GM23248 (cell line): Measurements from ENCODE around the gene KIAA0586. TPM values are rescaled to one million over a fixed set of nuclear protein-coding genes. Genes with fewer than 3 reads are reported as not detected.

Source experiments
- DNase-seq: peaks from one replicate; pipeline ENCODE4 v3.0.0-alpha.2; 2015
- H2AFZ ChIP-seq: fragments of 200-600 bp; sonication (generic); 2 replicates; pipeline ENCODE4 v1.6.1; 2016; ENCODE audit warnings: antibody characterized with exemption
- H3F3A ChIP-seq: fragments of 200-600 bp; sonication (generic); 2 replicates; pipeline ENCODE4 v1.6.1; 2016; ENCODE audit warnings: mild to moderate bottlenecking, antibody characterized with exemption, mixed run types; ENCODE audit not compliant: insufficient read depth
- H3K27ac ChIP-seq: fragments of 200-600 bp; sonication (generic); 2 replicates; pipeline ENCODE4 v1.5.1; 2016; ENCODE audit warnings: mild to moderate bottlenecking
- H3K27me3 ChIP-seq: fragments of 200-600 bp; sonication (generic); replicated peaks from 2 replicates; pipeline ENCODE4 v1.6.1; 2016; ENCODE audit warnings: mild to moderate bottlenecking; ENCODE audit not compliant: insufficient read depth
- H3K36me3 ChIP-seq: fragments of 200-600 bp; sonication (generic); 2 replicates; pipeline ENCODE4 v1.6.1; 2016; ENCODE audit warnings: low read depth, mild to moderate bottlenecking
- H3K4me1 ChIP-seq: fragments of 200-600 bp; sonication (generic); 2 replicates; pipeline ENCODE4 v1.6.1; 2016; ENCODE audit warnings: mild to moderate bottlenecking; ENCODE audit not compliant: insufficient read depth
- H3K4me2 ChIP-seq: fragments of 200-600 bp; sonication (generic); one replicate; pipeline ENCODE4 v1.6.1; 2016; ENCODE audit warnings: mild to moderate bottlenecking; ENCODE audit not compliant: unreplicated experiment
- H3K4me3 ChIP-seq: fragments of 200-600 bp; sonication (generic); 2 replicates; pipeline ENCODE4 v1.5.1; 2016; ENCODE audit warnings: mild to moderate bottlenecking
- H3K79me2 ChIP-seq: fragments of 200-600 bp; sonication (generic); 2 replicates; pipeline ENCODE4 v1.6.1; 2016; ENCODE audit warnings: mild to moderate bottlenecking; ENCODE audit not compliant: insufficient read depth
- H3K9ac ChIP-seq: fragments of 200-600 bp; sonication (generic); 2 replicates; pipeline ENCODE4 v1.6.1; 2016; ENCODE audit warnings: mild to moderate bottlenecking
- H3K9me2 ChIP-seq: fragments of 200-600 bp; sonication (generic); 2 replicates; pipeline ENCODE4 v1.6.1; 2016; ENCODE audit warnings: mixed run types, mild to moderate bottlenecking, moderate library complexity; ENCODE audit not compliant: insufficient read depth
- H3K9me3 ChIP-seq: fragments of 200-600 bp; sonication (generic); one replicate; pipeline ENCODE4 v1.6.1; 2017; ENCODE audit warnings: low read depth
- H4K20me1 ChIP-seq: fragments of 200-600 bp; sonication (generic); 2 replicates; pipeline ENCODE4 v1.6.0; 2016; ENCODE audit not compliant: insufficient read depth
- EZH2 ChIP-seq: fragments of 200-600 bp; sonication (generic); IDR thresholded peaks from 2 replicates; pipeline ENCODE4 v1.6.1; 2018; ENCODE audit warnings: antibody characterized with exemption, mild to moderate bottlenecking; ENCODE audit not compliant: insufficient read depth, poor library complexity, severe bottlenecking
- EZH2phosphoT487 ChIP-seq: fragments of 200-600 bp; sonication (generic); IDR thresholded peaks from 2 replicates; pipeline ENCODE4 v1.6.1; 2018; ENCODE audit warnings: antibody characterized with exemption, moderate library complexity, mild to moderate bottlenecking, low read depth; ENCODE audit not compliant: insufficient read depth
- WGBS, 2 experiments: methylation state at CpG; one replicate each; pipeline ENCODE4 v1.1.6; 2015 to 2017; ENCODE audit warnings: low lambda C conversion rate in 2 of 2, low coverage in 1 of 2; ENCODE audit errors: missing lambda C conversion rate in 2 of 2; 5-methylcytosine and 5-hydroxymethylcytosine counted together
- in situ Hi-C: fragments of 300-500 bp; cut with MboI; formaldehyde crosslinking; loops from 2 replicates; pipeline ENCODE4 v1.15.0; 2020
- polyA plus RNA-seq: library from polyadenylated mRNA; unstranded; fragments of >200 nt; fragmentation: Nextera tagmentation; extraction: Ambion mirVana; gene quantifications from 2 replicates; pipeline ENCODE4 v1.2.1, GENCODE V29; 2016
- total RNA-seq: library from RNA; depleted of rRNA; stranded (reverse); fragments of >200 nt; shearing (Covaris generic); gene quantifications from 2 replicates; pipeline ENCODE4 v1.2.3, GENCODE V29; 2014

Gene KIAA0586
- total and polyA plus RNA-seq, 2 experiments from 2014 or later: 10.5 to 16.8 TPM

DNA sequence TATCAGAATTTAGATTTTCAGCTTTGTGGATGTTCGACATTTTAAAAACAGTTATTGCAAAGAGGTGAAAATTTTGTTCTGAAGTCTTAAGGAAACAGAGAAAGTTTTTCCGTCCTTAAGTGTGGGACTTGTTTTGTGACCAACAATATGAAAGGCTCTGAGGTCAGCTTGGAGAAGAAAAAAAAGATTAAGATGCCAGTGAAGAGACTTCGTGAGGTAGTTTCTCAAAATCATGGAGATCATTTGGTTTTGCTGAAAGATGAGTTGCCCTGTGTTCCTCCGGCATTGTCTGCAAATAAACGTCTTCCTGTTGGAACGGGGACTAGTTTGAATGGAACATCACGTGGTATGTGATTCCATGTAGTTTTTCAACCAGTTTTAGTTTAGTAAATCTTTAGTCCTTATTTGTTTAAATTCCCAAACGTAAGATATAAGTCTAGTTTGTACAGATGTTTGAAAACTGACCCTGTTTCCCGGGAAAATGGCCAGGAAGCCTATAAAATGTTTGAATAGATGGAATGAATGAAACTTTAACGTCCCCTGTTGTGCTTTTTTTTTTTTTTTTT lies 682 bp downstream of the KIAA0586 start:
- no peaks in the 10 kb centered on the region for H3K27me3 ChIP-seq

DNA sequence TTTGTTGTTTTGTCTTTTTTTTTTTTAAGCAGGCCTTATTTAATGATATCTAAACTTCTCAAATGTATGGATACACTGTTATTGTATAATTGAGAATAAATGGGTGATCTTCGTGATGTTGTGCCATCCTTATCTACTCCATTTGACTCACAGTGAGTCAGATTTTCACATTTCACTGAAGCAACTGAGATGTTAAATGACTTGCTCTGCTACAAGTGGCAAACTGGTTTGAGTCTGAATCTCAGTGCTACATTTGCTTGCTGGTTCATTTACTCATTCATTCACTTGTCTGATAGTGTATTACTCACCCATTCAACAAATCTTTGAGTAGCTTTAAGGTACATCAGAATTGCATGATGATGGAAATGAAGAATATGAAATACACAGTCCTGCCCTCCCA lies 2.6 kb downstream of the KIAA0586 start:
- TF ChIP-seq EZH2phosphoT487: no peak
- no peak for TF ChIP-seq EZH2
- no peak overlapping the region; the same call in 1 of the 2 replicates for H2AFZ ChIP-seq
- H3K9ac ChIP-seq: no peak overlapping the region
- WGBS, 2 experiments: 7 to 11% methylated on average over 1 of the region's 1 CpG
- peak overlapping the region; percentile 33 for H3K27ac ChIP-seq
- peaks cover 24% of the 10 kb centered on the region for H3F3A ChIP-seq
- no peaks in the 10 kb centered on the region for H3K9me3 ChIP-seq
- H3K4me2 ChIP-seq: peak overlapping the region; percentile 94
- peaks cover 42% of the 10 kb centered on the region for H3K79me2 ChIP-seq
- no peaks in the 10 kb centered on the region for H3K27me3 ChIP-seq
- DNase-seq: peak; percentile 84
- no peaks in the 10 kb centered on the region for H4K20me1 ChIP-seq
- peaks cover 23% of the 10 kb centered on the region for H3K4me1 ChIP-seq
- no peaks in the 10 kb centered on the region for H3K9me2 ChIP-seq
- peak overlapping the region; percentile 99; the same call in 1 of the 2 replicates for H3K4me3 ChIP-seq
- in situ Hi-C loops: no loop called here
- peaks cover 14% of the 10 kb centered on the region; the same call in 1 of the 2 replicates for H3K36me3 ChIP-seq

More for the DNA sequence above, 682 bp downstream of the KIAA0586 start:
- peak overlapping the region; percentile 98 for H3K9ac ChIP-seq
- peak overlapping the region; percentile 99 for H3K27ac ChIP-seq
- peaks cover 4% of the 10 kb centered on the region; the same call in 1 of the 2 replicates for H3K36me3 ChIP-seq
- TF ChIP-seq EZH2phosphoT487 (no peak), EZH2 (no peak)
- H3K9me2 ChIP-seq: no peaks in the 10 kb centered on the region
- H4K20me1 ChIP-seq: no peaks in the 10 kb centered on the region
- no peaks in the 10 kb centered on the region for H3K9me3 ChIP-seq
- peak; percentile 78 for DNase-seq
- H3K4me1 ChIP-seq: peaks cover 23% of the 10 kb centered on the region
- in situ Hi-C loops: no loop called here
- peak overlapping the region; percentile 99 for H3K4me3 ChIP-seq
- peak overlapping the region; percentile 100 for H2AFZ ChIP-seq
- 0 to 1% methylated on average over 10 of the region's 10 CpGs for WGBS, 2 experiments
- H3K79me2 ChIP-seq: peaks cover 59% of the 10 kb centered on the region
- H3K4me2 ChIP-seq: peak overlapping the region; percentile 94
- H3F3A ChIP-seq: peaks cover 24% of the 10 kb centered on the region

DNA sequence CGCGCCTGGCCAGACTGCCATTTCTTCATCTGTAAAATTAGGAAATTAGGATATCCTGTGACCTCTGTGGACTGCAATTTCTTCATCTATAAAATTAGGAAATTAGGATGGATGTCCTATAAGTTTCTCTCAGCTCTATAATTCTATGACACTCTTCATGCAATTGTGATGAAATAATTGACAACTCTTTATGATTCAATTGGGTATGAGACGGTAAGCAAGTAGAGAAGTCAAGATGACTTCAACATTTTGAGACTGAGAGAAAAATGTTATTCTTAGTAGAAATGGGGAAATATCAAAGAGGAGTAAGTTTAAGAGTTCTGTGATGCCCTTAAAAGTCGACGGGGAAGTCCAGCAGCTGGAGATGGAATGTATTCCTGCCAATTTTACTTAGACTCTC lies 12.0 kb downstream of the KIAA0586 start:
- no peaks in the 10 kb centered on the region for H3K9me2 ChIP-seq
- DNase-seq: no peak
- peaks cover 38% of the 10 kb centered on the region for H3K36me3 ChIP-seq
- 91 to 92% methylated on average over 5 of the region's 5 CpGs for WGBS, 2 experiments
- H3K79me2 ChIP-seq: no peaks in the 10 kb centered on the region
- no peaks in the 10 kb centered on the region for H3F3A ChIP-seq
- H3K4me2 ChIP-seq: no peak overlapping the region
- no peak overlapping the region for H2AFZ ChIP-seq
- in situ Hi-C loops: no loop called here
- H3K9ac ChIP-seq: no peak overlapping the region
- TF ChIP-seq EZH2 (no peak), EZH2phosphoT487 (no peak)
- H3K4me3 ChIP-seq: no peak overlapping the region
- no peaks in the 10 kb centered on the region for H3K27me3 ChIP-seq
- H3K4me1 ChIP-seq: no peaks in the 10 kb centered on the region
- H4K20me1 ChIP-seq: no peaks in the 10 kb centered on the region
- no peak overlapping the region for H3K27ac ChIP-seq
- no peaks in the 10 kb centered on the region for H3K9me3 ChIP-seq

DNA sequence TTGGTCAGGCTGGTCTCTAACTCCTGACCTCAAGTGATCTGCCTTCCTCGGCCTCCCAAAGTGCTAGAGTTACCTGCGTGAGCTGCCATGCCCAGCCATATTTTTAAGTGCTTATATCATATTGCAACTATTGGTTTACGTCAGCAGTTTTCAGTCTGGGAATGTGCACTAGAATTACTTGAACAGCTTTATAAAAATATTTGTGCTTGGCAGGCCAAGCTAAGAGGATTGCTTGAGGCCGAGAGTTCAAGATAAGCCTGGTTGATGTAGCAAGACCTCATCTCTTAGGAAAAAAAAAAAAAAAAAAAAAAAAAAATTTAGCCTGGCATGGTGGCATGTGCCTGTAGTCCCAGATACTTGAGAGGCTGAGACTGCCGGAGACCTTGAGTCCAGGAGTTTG lies 17.1 kb downstream of the KIAA0586 start:
- Histone ChIP-seq H3K9ac (no peak overlapping the region), H3K4me2 (no peak overlapping the region), H3K4me1 (no peaks in the 10 kb centered on the region), H2AFZ (no peak overlapping the region), H3K9me2 (no peaks in the 10 kb centered on the region), H3K27ac (no peak overlapping the region), H3K4me3 (no peak overlapping the region), H3K27me3 (no peaks in the 10 kb centered on the region), H3K9me3 (no peaks in the 10 kb centered on the region), H3K79me2 (no peaks in the 10 kb centered on the region), H3K36me3 (peaks cover 15% of the 10 kb centered on the region), H3F3A (no peaks in the 10 kb centered on the region), H4K20me1 (no peaks in the 10 kb centered on the region)
- in situ Hi-C loops: no loop called here
- DNase-seq: no peak
- WGBS, 2 experiments: 99 to 100% methylated on average over 5 of the region's 5 CpGs
- TF ChIP-seq EZH2phosphoT487: no peak
- TF ChIP-seq EZH2: no peak
